PC-9 (cell line): ENCODE results near the gene SENP3.

Experiments used
- CTCF ChIP-seq: fragments of 200-600 bp; sonication (generic); conservative IDR thresholded peaks from 2 replicates; pipeline ENCODE4 v1.6.1; 2017; ENCODE audit warnings: mixed run types, antibody characterized with exemption, mild to moderate bottlenecking, moderate library complexity
- EZH2 ChIP-seq: fragments of 200-600 bp; sonication (generic); IDR thresholded peaks from 2 replicates; pipeline ENCODE4 v1.8.0; 2017; ENCODE audit warnings: antibody characterized with exemption, low read depth

GRCh38 chr17:7538050-7538449 lies 23.7 kb upstream of the SENP3 start:
- TF ChIP-seq CTCF (no peak), EZH2 (no peak)
